Neural cell (in vitro differentiated cells): ENCODE data around the gene THRB. TPM values are rescaled to one million over a fixed set of nuclear protein-coding genes. Genes with fewer than 3 reads are reported as not detected.

Source experiments
- H2AFZ ChIP-seq: fragments of 200-600, 300-800 bp; sonication (generic), shearing (Covaris generic); 2 replicates; pipeline ENCODE4 v1.6.0; 2014; ENCODE audit warnings: low read depth, mild to moderate bottlenecking, antibody characterized with exemption, low read length, moderate library complexity
- H3F3A ChIP-seq: fragments of 200-600 bp; shearing (Covaris generic); 2 replicates; pipeline ENCODE4 v1.6.1; 2016; ENCODE audit warnings: mild to moderate bottlenecking, moderate library complexity, mixed read lengths, antibody characterized with exemption, low read length; ENCODE audit not compliant: insufficient read depth, poor library complexity, severe bottlenecking
- H3K27ac ChIP-seq: fragments of 200-600, 300-800 bp; sonication (generic), shearing (Covaris generic); 2 replicates; pipeline ENCODE4 v1.5.1; 2014; ENCODE audit warnings: mild to moderate bottlenecking, low read length, moderate library complexity
- H3K27me3 ChIP-seq: fragments of 300-800, 200-600 bp; sonication (generic), shearing (Covaris generic); 2 replicates; pipeline ENCODE4 v1.6.0; 2014; ENCODE audit warnings: mild to moderate bottlenecking, low read depth, low read length, moderate library complexity; ENCODE audit not compliant: insufficient read depth
- H3K36me3 ChIP-seq: fragments of 300-800, 200-600 bp; sonication (generic), shearing (Covaris generic); 2 replicates; pipeline ENCODE4 v1.5.1; 2014; ENCODE audit warnings: mild to moderate bottlenecking, antibody characterized with exemption, low read length, moderate library complexity; ENCODE audit not compliant: insufficient read depth
- H3K4me2 ChIP-seq: fragments of 300-800, 200-600 bp; sonication (generic), shearing (Covaris generic); 2 replicates; pipeline ENCODE4 v1.6.0; 2014; ENCODE audit warnings: mild to moderate bottlenecking, low read length
- H3K4me3 ChIP-seq: fragments of 300-800, 200-600 bp; sonication (generic), shearing (Covaris generic); 2 replicates; pipeline ENCODE4 v1.5.1; 2014; ENCODE audit warnings: mild to moderate bottlenecking, low read length, moderate library complexity
- H3K79me2 ChIP-seq: fragments of 200-600 bp; shearing (Covaris generic); replicated peaks from 2 replicates; pipeline ENCODE4 v1.6.0; 2014; ENCODE audit warnings: mild to moderate bottlenecking, low read length, moderate library complexity; ENCODE audit not compliant: insufficient read depth
- H3K9ac ChIP-seq: fragments of 300-800, 200-600 bp; sonication (generic), shearing (Covaris generic); 2 replicates; pipeline ENCODE4 v1.6.1; 2016; ENCODE audit warnings: mild to moderate bottlenecking, low read length, mixed read lengths
- H3K9me2 ChIP-seq: fragments of 200-600 bp; shearing (Covaris generic); 2 replicates; pipeline ENCODE4 v1.6.1; 2016; ENCODE audit warnings: mild to moderate bottlenecking, low read length, mixed read lengths; ENCODE audit not compliant: insufficient read depth
- H3K9me3 ChIP-seq: fragments of 200-600, 300-800 bp; sonication (generic), shearing (Covaris generic); 2 replicates; pipeline ENCODE4 v1.6.1; 2016; ENCODE audit warnings: mild to moderate bottlenecking, mixed run types, low read length, moderate library complexity, mixed read lengths
- H4K20me1 ChIP-seq: fragments of 200-600 bp; shearing (Covaris generic); 2 replicates; pipeline ENCODE4 v1.6.1; 2016; ENCODE audit warnings: mild to moderate bottlenecking, mixed run types; ENCODE audit not compliant: insufficient read depth
- CTCF ChIP-seq: fragments of 450-650 bp; IDR thresholded peaks from 2 replicates; pipeline ENCODE4 v1.5.1; 2014; ENCODE audit warnings: antibody characterized with exemption, mild to moderate bottlenecking, moderate library complexity; ENCODE audit not compliant: poor library complexity, severe bottlenecking
- EP300 ChIP-seq: fragments of 450-650 bp; conservative IDR thresholded peaks from 2 replicates; pipeline ENCODE4 v1.6.1; 2014; ENCODE audit warnings: antibody characterized with exemption, mild to moderate bottlenecking, moderate library complexity; ENCODE audit not compliant: poor library complexity, severe bottlenecking
- EZH2 ChIP-seq: fragments of 200-600, 300-800 bp; shearing (Covaris generic), sonication (generic); IDR thresholded peaks from 2 replicates; pipeline ENCODE4 v1.6.1; 2014; ENCODE audit warnings: antibody characterized with exemption, low read length, borderline replicate concordance, mild to moderate bottlenecking; ENCODE audit not compliant: insufficient read depth, poor library complexity, severe bottlenecking
- MXI1 ChIP-seq: fragments of 450-650 bp; conservative IDR thresholded peaks from 2 replicates; pipeline ENCODE4 v1.6.1; 2014; ENCODE audit warnings: antibody characterized with exemption, mild to moderate bottlenecking; ENCODE audit not compliant: poor library complexity, severe bottlenecking
- POLR2AphosphoS5 ChIP-seq: IDR thresholded peaks from 2 replicates; pipeline ENCODE4 v1.6.1; 2012
- RAD21 ChIP-seq: fragments of 450-650 bp; conservative IDR thresholded peaks from 2 replicates; pipeline ENCODE4 v1.6.1; 2014; ENCODE audit warnings: antibody characterized with exemption, mild to moderate bottlenecking, moderate library complexity
- REST ChIP-seq: IDR thresholded peaks from 2 replicates; pipeline ENCODE4 v1.6.1; 2012; ENCODE audit warnings: borderline replicate concordance
- SMC3 ChIP-seq: fragments of 450-650 bp; conservative IDR thresholded peaks from 2 replicates; pipeline ENCODE4 v1.6.1; 2014; ENCODE audit warnings: antibody characterized with exemption, mild to moderate bottlenecking, moderate library complexity; ENCODE audit not compliant: poor library complexity
- TAF1 ChIP-seq: IDR thresholded peaks from 2 replicates; pipeline ENCODE4 v1.6.1; 2012; ENCODE audit warnings: low read depth
- polyA plus RNA-seq: library from polyadenylated mRNA; depleted of rRNA; stranded (reverse); fragments of >200 nt; gene quantifications from 2 replicates; pipeline ENCODE4 v1.2.3, GENCODE V29; 2014

Gene THRB
- polyA plus RNA-seq, 1 donor from 2014 or later = 1.7 TPM

GRCh38 chr3:24305795-24306467 lies 188.7 kb downstream of the THRB start:
- Histone ChIP-seq H3K36me3 (no peaks in the 10 kb centered on the region), H3K9ac (no peak overlapping the region), H3K9me3 (no peaks in the 10 kb centered on the region), H4K20me1 (no peaks in the 10 kb centered on the region), H3K79me2 (no peaks in the 10 kb centered on the region), H3K27me3 (no peaks in the 10 kb centered on the region), H3K9me2 (no peaks in the 10 kb centered on the region), H3K4me2 (no peak overlapping the region), H3K4me3 (no peak overlapping the region), H2AFZ (no peak overlapping the region), H3F3A (no peaks in the 10 kb centered on the region), H3K27ac (no peak overlapping the region)
- no peak for TF ChIP-seq MXI1
- TF ChIP-seq REST = no peak
- TF ChIP-seq EP300 = no peak
- no peak for TF ChIP-seq SMC3
- no peak for TF ChIP-seq CTCF
- TF ChIP-seq TAF1 = no peak
- TF ChIP-seq EZH2 = no peak
- TF ChIP-seq POLR2AphosphoS5 = no peak
- TF ChIP-seq RAD21 = no peak

GRCh38 chr3:24303057-24303754 lies 191.4 kb downstream of the THRB start:
- Histone ChIP-seq H3K9ac (no peak overlapping the region), H3K36me3 (no peaks in the 10 kb centered on the region), H3K9me3 (no peaks in the 10 kb centered on the region), H2AFZ (no peak overlapping the region), H3K79me2 (no peaks in the 10 kb centered on the region), H3K27ac (no peak overlapping the region), H3F3A (no peaks in the 10 kb centered on the region), H3K4me2 (no peak overlapping the region), H4K20me1 (no peaks in the 10 kb centered on the region), H3K27me3 (no peaks in the 10 kb centered on the region), H3K4me3 (no peak overlapping the region), H3K9me2 (no peaks in the 10 kb centered on the region)
- TF ChIP-seq EP300 = no peak
- no peak for TF ChIP-seq POLR2AphosphoS5
- TF ChIP-seq MXI1 = no peak
- no peak for TF ChIP-seq RAD21
- TF ChIP-seq EZH2 = no peak
- TF ChIP-seq TAF1 = no peak
- no peak for TF ChIP-seq CTCF
- no peak for TF ChIP-seq SMC3
- no peak for TF ChIP-seq REST
